HEK293T (cell line): Measurements from ENCODE around the gene HOXA10.

Experiments
- CTCF ChIA-PET: fragments of 350-600 bp; formaldehyde crosslinking; extraction: SDS; loops from one replicate; lab custom pipeline; 2021; ENCODE audit warnings: antibody characterized with exemption, inconsistent platforms; lab: Yijun Ruan, JAX
- POLR2A ChIA-PET: fragments of 350-600 bp; formaldehyde crosslinking; extraction: SDS; loops from one replicate; lab custom pipeline; 2020; ENCODE audit warnings: antibody characterized with exemption, inconsistent platforms; lab: Yijun Ruan, JAX
- DNase-seq: peaks from one replicate; pipeline ENCODE4 v3.0.0; 2012; ENCODE audit warnings: mixed read lengths; ENCODE audit errors: extremely low spot score
- ARNT ChIP-seq: fragments of 450-650 bp; IDR thresholded peaks from 2 replicates; pipeline ENCODE4 v1.6.1; 2017; ENCODE audit warnings: mild to moderate bottlenecking
- BHLHE40 ChIP-seq: fragments of 450-650 bp; IDR thresholded peaks from 2 replicates; pipeline ENCODE4 v1.6.1; 2016; ENCODE audit warnings: mild to moderate bottlenecking, moderate library complexity, borderline replicate concordance
- CTBP1 ChIP-seq: fragments of 450-650 bp; IDR thresholded peaks from 2 replicates; pipeline ENCODE4 v1.6.1; 2016; ENCODE audit warnings: borderline replicate concordance
- ELF4 ChIP-seq: fragments of 450-650 bp; IDR thresholded peaks from 2 replicates; pipeline ENCODE4 v1.6.1; 2017; ENCODE audit warnings: antibody characterized with exemption
- FOXA1 ChIP-seq: fragments of 450-650 bp; IDR thresholded peaks from 2 replicates; pipeline ENCODE4 v1.6.1; 2016; ENCODE audit warnings: mild to moderate bottlenecking
- FOXK2 ChIP-seq: fragments of 450-650 bp; IDR thresholded peaks from 2 replicates; pipeline ENCODE4 v1.6.1; 2016; ENCODE audit warnings: mild to moderate bottlenecking
- FOXM1 ChIP-seq: fragments of 450-650 bp; IDR thresholded peaks from 2 replicates; pipeline ENCODE4 v1.6.1; 2017; ENCODE audit warnings: mild to moderate bottlenecking, borderline replicate concordance
- HDGF ChIP-seq: fragments of 450-650 bp; IDR thresholded peaks from 2 replicates; pipeline ENCODE4 v1.6.1; 2017; ENCODE audit warnings: antibody characterized with exemption, borderline replicate concordance
- L3MBTL2 ChIP-seq: fragments of 450-650 bp; conservative IDR thresholded peaks from 2 replicates; pipeline ENCODE4 v1.6.1; 2016; ENCODE audit warnings: mild to moderate bottlenecking
- LEF1 ChIP-seq: fragments of 450-650 bp; IDR thresholded peaks from 2 replicates; pipeline ENCODE4 v1.6.1; 2017; ENCODE audit warnings: mild to moderate bottlenecking, borderline replicate concordance
- NFRKB ChIP-seq: fragments of 450-650 bp; IDR thresholded peaks from 2 replicates; pipeline ENCODE4 v1.6.1; 2016; ENCODE audit warnings: mild to moderate bottlenecking, moderate library complexity
- SP1 ChIP-seq: fragments of 450-650 bp; IDR thresholded peaks from 2 replicates; pipeline ENCODE4 v1.6.1; 2017
- SUZ12 ChIP-seq: fragments of 450-650 bp; IDR thresholded peaks from 2 replicates; pipeline ENCODE4 v1.6.1; 2016; ENCODE audit warnings: mild to moderate bottlenecking
- TARDBP ChIP-seq: fragments of 450-650 bp; IDR thresholded peaks from 2 replicates; pipeline ENCODE4 v1.6.1; 2016
- ZNF384 ChIP-seq: fragments of 450-650 bp; IDR thresholded peaks from 2 replicates; pipeline ENCODE4 v1.6.1; 2016
- TF ChIP-seq, protein P1 (sequence below): fragments of 450-650 bp; IDR thresholded peaks from 2 replicates; pipeline ENCODE4 v1.6.1; 2016

HOXA10 gene

DNA sequence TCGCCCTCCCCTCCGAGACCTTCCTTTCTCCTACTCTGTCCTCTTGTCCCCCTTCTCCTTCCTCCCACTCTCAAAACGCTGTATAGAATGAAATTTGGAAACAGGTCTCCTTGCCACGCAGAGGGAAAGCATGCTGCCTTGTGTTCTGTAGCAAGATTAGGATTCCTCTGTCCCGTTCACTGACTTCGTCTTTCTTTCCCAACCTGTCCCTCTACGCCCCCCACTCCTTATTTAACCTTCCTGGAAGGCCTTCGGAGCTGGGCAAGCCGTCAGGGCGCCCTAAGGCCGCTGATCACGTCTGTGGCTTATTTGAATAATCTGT lies 10.1 kb downstream of the HOXA10 start:
- CTCF ChIA-PET: no interaction called here
- DNase-seq: no peak

DNA sequence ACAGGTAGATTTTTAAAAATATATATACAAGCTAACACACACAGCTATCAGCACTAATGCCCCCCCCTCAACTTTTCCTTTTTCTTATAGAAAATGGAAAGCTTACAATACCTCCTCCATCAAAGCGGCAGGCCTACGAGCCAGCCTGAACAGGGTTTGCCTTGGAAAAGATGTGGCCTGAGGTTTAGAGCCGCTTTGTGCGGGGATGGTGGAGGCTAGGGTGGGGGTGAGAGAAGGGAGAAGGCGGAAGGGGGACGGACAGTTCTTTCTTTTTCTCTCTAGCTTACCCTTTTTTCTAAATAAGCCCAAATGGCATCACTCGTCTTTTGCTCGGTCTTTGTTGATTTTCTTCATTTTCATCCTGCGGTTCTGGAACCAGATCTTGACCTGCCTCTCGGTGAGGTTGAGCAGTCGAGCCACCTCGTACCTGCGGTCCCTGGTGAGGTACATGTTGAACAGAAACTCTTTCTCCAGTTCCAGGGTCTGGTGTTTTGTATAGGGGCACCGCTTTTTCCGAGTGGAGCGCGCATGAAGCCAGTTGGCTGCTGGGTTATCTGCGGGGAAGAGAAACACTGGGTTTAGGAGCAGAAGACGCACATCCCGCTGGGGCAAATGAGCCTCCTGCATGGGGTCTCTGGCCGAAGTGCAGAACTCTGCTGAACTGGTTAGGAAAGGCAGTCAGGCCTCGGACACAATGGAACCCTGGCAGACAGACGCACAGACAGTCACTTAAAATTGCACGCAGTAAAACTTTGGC lies 10.7 kb downstream of the HOXA10 start:
- CTCF ChIA-PET: interaction anchor here (2.4 to 3.5 kb wide), 3 partner anchors 16 to 794 kb away, joined by 11 to 23 read pairs (median 20); partner anchors contain the start of gene HOXA5
- no peak for TF ChIP-seq TARDBP
- TF ChIP-seq ELF4: no peak
- TF ChIP-seq ZNF384: no peak
- no peak for TF ChIP-seq FOXA1
- no peak for TF ChIP-seq FOXK2
- no peak for TF ChIP-seq L3MBTL2
- TF ChIP-seq FOXM1: no peak
- no peak for TF ChIP-seq BHLHE40
- TF ChIP-seq SP1: no peak
- no peak for TF ChIP-seq ARNT
- POLR2A ChIA-PET: interaction anchor here (0.6 to 3.9 kb wide), 10 partner anchors 9 to 965 kb away, joined by 3 to 45 read pairs (median 4); partner anchors contain the start of genes HOXA10, HOXA11, HOXA3 and HOXA5
- DNase-seq: no peak

More for the DNA sequence above, 10.1 kb downstream of the HOXA10 start:
- POLR2A ChIA-PET: interaction anchor here (0.6 to 3.9 kb wide), 7 partner anchors 11 to 21 kb away, joined by 3 to 33 read pairs (median 4); partner anchors contain the start of genes HOXA10, HOXA11, HOXA3 and HOXA5
- TF ChIP-seq, protein P1, sequence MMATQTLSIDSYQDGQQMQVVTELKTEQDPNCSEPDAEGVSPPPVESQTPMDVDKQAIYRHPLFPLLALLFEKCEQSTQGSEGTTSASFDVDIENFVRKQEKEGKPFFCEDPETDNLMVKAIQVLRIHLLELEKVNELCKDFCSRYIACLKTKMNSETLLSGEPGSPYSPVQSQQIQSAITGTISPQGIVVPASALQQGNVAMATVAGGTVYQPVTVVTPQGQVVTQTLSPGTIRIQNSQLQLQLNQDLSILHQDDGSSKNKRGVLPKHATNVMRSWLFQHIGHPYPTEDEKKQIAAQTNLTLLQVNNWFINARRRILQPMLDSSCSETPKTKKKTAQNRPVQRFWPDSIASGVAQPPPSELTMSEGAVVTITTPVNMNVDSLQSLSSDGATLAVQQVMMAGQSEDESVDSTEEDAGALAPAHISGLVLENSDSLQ: no peak
- TF ChIP-seq BHLHE40: no peak
- no peak for TF ChIP-seq FOXA1

DNA sequence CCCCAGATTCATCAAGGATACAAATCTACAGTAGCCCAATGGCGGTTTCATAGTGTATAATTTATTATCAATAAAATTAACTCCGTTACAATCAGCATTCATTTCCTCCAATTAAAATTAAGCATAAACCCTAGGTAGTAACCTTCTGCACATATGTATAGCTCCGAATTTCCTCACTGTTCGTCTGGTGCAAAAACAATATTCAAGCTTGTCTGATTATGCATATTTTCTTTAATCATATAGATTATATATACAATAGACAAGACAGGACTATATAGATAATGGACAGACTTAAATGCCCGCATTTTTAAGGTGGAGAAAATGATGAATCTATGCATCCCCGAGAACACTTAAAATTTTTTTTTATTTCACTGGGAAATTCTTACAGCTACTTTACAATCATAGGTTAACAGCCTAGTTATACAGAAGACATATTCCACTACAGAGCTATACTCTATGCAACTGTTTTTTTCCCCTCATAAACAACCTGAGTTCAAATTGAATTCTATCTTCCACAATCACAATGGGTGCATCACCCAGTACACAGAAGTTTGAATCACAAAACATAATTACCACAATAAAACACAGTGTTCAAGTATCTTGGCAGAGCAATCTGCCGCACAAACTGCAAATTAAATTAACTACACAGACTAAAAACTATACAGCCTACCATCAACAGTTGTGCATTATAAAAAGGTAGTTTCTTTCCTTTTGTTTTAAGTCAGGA lies 11.4 kb downstream of the HOXA10 start:
- POLR2A ChIA-PET: interaction anchor here (0.5 to 3.9 kb wide), 10 partner anchors 10 to 964 kb away, joined by 3 to 45 read pairs (median 4); partner anchors contain the start of genes HOXA10, HOXA11, HOXA3 and HOXA5
- DNase-seq: no peak
- TF ChIP-seq ELF4: no peak
- TF ChIP-seq, protein P1: peak; percentile 56
- CTCF ChIA-PET: interaction anchor here (0.7 to 3.5 kb wide), 6 partner anchors 13 to 793 kb away, joined by 3 to 23 read pairs (median 10); partner anchors contain the start of gene HOXA5

DNA sequence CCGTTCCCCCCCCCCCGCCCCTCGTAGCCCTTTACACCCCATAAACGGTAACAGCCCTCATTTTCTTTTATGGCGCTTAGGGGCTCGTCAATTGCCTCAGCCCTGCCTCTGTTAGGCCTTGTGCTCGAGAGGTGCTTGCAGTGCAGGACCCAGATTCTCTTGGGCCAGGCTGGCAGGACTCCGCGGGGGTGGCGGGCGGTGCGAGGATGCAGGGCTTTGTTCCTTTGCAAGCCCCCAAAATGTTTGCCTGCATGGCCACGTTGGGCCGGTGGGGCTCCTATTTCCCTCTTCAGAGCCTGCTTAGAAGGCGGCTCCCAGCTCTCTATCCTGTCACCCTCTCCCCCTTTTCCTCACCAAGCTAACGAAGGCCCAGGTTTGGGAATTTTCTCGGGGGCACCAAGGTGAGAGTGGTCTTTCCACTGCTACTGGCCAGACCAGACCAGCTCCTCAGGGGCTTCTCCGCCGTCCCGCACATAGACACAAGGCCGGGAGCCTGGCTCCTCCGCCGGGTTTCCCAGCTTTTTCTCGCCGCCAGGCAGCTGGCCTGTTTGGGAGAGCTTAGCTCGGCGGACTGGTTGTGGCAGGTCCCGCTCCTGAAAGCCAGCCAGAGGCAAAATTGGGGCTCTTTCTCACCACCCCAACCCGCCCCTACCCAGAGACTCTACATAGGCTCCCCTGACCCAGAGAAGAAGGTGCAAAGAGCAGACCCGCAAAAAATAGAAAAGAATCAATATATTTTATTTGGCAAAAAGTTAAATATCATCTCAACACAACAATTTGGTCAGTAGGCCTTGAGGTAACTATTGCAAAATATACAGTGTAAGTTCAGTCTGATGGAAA lies 12.2 kb downstream of the HOXA10 start:
- TF ChIP-seq ARNT (no peak), ELF4 (no peak), ZNF384 (no peak), NFRKB (no peak), LEF1 (no peak), HDGF (no peak), SP1 (no peak), FOXK2 (no peak), L3MBTL2 (no peak), SUZ12 (no peak), TARDBP (no peak)
- TF ChIP-seq, protein P1: no peak
- ChIA-PET POLR2A (interaction anchor here (0.7 to 3.9 kb wide), 14 partner anchors 8 to 963 kb away, joined by 3 to 45 read pairs (median 4); partner anchors contain the start of genes HOXA11, HOXA3, HOXA4 and HOXA5), CTCF (interaction anchor here (0.5 to 3.5 kb wide), 12 partner anchors 12 to 954 kb away, joined by 3 to 23 read pairs (median 4); partner anchors contain the start of gene HOXA5)
- no peak for DNase-seq

DNA sequence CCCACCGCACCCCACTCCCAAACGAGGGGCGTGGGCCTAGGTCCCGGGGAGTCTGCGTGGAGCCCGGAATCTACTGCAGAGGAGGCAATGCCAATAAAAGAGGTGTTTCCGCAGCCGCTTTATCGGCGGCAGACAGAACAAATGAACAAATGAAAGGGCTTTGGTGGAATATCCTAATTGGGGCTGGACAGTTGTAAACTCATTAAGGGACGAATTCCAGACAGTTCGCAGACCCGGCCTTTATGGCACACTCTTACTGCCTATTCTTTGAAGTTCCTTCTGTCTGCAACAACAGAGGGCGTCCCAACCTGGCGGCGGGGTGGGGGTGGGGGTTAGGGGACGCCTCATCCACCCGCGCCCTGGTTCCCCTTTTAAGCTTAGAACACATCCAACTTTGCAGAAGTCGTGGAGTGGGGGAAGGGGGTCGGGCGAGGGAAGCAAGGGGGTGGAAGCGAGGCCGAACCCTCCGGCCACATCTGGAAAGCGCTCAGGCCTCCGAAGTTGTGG lies 12.9 kb downstream of the HOXA10 start:
- POLR2A ChIA-PET: interaction anchor here (0.6 to 3.9 kb wide), 21 partner anchors 9 to 1299 kb away, joined by 3 to 45 read pairs (median 3); partner anchors contain the start of genes HNRNPA2B1, HOXA11, HOXA3 and HOXA4
- TF ChIP-seq LEF1: 0 out of 2 replicates have a peak, but pooled peaks have one; percentile 35
- no peak; the same call in 1 of the 2 replicates for TF ChIP-seq CTBP1
- CTCF ChIA-PET: interaction anchor here (0.5 to 3.5 kb wide), 19 partner anchors 11 to 953 kb away, joined by 3 to 23 read pairs (median 4); partner anchors contain the start of gene HOXA5
- no peak for DNase-seq
